ENCODE results near the gene CACNA1C.

DNA sequence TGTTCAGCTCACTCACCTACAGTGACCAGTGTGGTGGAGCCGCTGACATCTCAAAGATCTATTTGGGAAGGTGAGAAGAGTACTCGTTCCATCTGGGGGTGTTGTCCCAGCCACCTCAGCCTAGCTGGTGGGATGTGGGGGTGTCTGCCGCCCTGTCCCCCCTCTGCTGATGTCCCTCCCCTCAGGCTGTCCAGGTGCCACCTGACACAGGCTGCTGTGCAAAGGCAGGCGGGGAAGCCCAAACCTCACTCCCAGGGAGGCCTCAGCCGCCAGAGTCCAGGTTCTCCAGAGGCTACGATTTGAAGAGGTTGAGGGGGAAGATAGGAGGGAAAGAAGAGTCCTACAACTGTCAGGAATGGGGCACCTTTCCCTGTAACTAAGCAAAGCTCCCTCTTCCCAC lies 690.7 kb downstream of the CACNA1C start:
- TF ChIP-seq, protein P1, sequence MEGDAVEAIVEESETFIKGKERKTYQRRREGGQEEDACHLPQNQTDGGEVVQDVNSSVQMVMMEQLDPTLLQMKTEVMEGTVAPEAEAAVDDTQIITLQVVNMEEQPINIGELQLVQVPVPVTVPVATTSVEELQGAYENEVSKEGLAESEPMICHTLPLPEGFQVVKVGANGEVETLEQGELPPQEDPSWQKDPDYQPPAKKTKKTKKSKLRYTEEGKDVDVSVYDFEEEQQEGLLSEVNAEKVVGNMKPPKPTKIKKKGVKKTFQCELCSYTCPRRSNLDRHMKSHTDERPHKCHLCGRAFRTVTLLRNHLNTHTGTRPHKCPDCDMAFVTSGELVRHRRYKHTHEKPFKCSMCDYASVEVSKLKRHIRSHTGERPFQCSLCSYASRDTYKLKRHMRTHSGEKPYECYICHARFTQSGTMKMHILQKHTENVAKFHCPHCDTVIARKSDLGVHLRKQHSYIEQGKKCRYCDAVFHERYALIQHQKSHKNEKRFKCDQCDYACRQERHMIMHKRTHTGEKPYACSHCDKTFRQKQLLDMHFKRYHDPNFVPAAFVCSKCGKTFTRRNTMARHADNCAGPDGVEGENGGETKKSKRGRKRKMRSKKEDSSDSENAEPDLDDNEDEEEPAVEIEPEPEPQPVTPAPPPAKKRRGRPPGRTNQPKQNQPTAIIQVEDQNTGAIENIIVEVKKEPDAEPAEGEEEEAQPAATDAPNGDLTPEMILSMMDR (conservative IDR thresholded peaks at IDR 0.05), result no peak
- no peak for TF ChIP-seq ZFX (IDR thresholded peaks at IDR 0.05)

Data from C4-2B (cell line).